Gastroesophageal sphincter (tissue), 4 donors: Measurements from ENCODE around the gene QPRT. TPM values are rescaled to one million over a fixed set of nuclear protein-coding genes. Genes with fewer than 3 reads are reported as not detected.
"Not testable (repeated sequence)": the region's sequence is repeated elsewhere in the genome, so short reads cannot be mapped to it uniquely, and the experiment has no call there.

Experiments
- ATAC-seq: fragments of 150-250 bp; one replicate; pipeline ENCODE4 v1.9.1; 2016; ENCODE audit warnings: mild to moderate bottlenecking, moderate library complexity
- H3K27ac ChIP-seq, 4 donors: fragments of 200-600 bp; sonication (generic) in 3 of 4; 1 replicate in 3 of 4; 2 replicates in 1 of 4; pipeline ENCODE4 v1.5.1; 2016 to 2019
- H3K27me3 ChIP-seq: fragments of 200-600 bp; sonication (generic); one replicate; pipeline ENCODE4 v1.5.1; 2019
- H3K36me3 ChIP-seq, 2 donors: fragments of 200-600 bp; sonication (generic); one replicate each; pipeline ENCODE4 v1.5.1; 2019; ENCODE audit warnings: control low read depth in 1 of 2
- H3K4me1 ChIP-seq, 3 donors: fragments of 200-600 bp; sonication (generic); 1 replicate in 2 of 3; 2 replicates in 1 of 3; pipeline ENCODE4 v1.5.1; 2016 to 2019; ENCODE audit warnings: control low read depth in 2 of 3
- H3K4me3 ChIP-seq, 2 donors: fragments of 200-600 bp; sonication (generic); one replicate each; pipeline ENCODE4 v1.5.1; 2019; ENCODE audit warnings: mild to moderate bottlenecking in 1 of 2, moderate library complexity in 1 of 2
- H3K9me3 ChIP-seq, 3 donors: fragments of 200-600 bp; sonication (generic); one replicate each; pipeline ENCODE4 v1.5.1; 2017 to 2019; ENCODE audit warnings: control low read depth in 2 of 3
- CTCF ChIP-seq, 4 experiments: fragments of 200-600 bp in 2 of 4; fragments of 450-650 bp in 2 of 4; sonication (generic) in 1 of 4; IDR thresholded peaks; one replicate each; pipeline ENCODE4 v1.5.1; 2017 to 2019; ENCODE audit warnings: antibody characterized with exemption in 4 of 4, mild to moderate bottlenecking in 2 of 4, moderate library complexity in 2 of 4
- EP300 ChIP-seq: sonication (generic); formaldehyde crosslinking; IDR thresholded peaks from one replicate; pipeline ENCODE4 v1.6.1; 2017; ENCODE audit warnings: antibody characterized with exemption, mild to moderate bottlenecking
- POLR2A ChIP-seq, 2 donors: fragments of 450-650 bp; IDR thresholded peaks; one replicate each; pipeline ENCODE4 v1.6.1; 2017; ENCODE audit warnings: antibody characterized with exemption in 2 of 2, mild to moderate bottlenecking in 2 of 2, moderate library complexity in 1 of 2
- POLR2AphosphoS5 ChIP-seq: sonication (generic); formaldehyde crosslinking; IDR thresholded peaks from one replicate; pipeline ENCODE4 v1.6.1; 2017; ENCODE audit warnings: antibody characterized with exemption
- WGBS, 2 donors: methylation state at CpG; one replicate each; pipeline ENCODE4 v1.1.5; 2018; ENCODE audit warnings: low coverage in 1 of 2; 5-methylcytosine and 5-hydroxymethylcytosine counted together
- total RNA-seq, 4 donors: library from RNA; depleted of rRNA; stranded (reverse); fragments of >200 nt; gene quantifications; one replicate each; pipeline ENCODE4 v1.1.0, GENCODE V29; 2016

The QPRT gene
- total RNA-seq, 4 donors from 2014 or later = 0.62 to 6.7 (median 4.3) TPM

- Histone ChIP-seq H3K4me3 (no peak overlapping the region), H3K27ac (no peak overlapping the region), H3K27me3 (peaks cover 26% of the 10 kb centered on the region), H3K36me3 (no peaks in the 10 kb centered on the region), H3K4me1 (no peaks in the 10 kb centered on the region), H3K9me3 (peaks cover 0 to 11% (median 0%) of the 10 kb centered on the region in 3 donors)
- no peak for ATAC-seq
- no peak for TF ChIP-seq POLR2AphosphoS5
- TF ChIP-seq EP300 = no peak
- TF ChIP-seq POLR2A (IDR thresholded peaks at IDR 0.05) = no peak
- WGBS, 2 donors = 18 to 71% methylated on average over 1 of the region's 1 CpG
Measured at GRCh38 chr16:29734786-29735185, 55.8 kb downstream of the QPRT start.

DNA sequence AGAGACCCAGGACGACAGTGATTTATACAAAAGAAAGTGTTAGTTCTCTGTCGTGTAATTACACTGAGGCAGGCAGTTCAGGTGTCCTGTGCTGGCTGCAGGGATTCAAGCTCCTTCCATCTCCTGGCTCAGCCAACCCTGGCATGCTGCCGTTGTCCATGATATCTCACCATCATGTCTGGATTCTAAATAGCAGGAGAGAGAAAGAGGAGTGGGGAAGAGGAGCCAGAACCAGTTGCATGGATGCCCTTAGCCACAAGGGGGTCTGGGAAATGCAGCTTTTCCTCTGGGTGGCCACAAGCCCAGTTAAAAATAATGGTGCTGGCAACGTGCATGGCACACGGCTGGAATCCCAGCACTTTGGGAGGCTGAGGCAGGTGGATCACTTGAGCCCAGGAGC, 57.1 kb downstream of the QPRT start:
- Histone ChIP-seq H3K27me3 (peaks cover 20% of the 10 kb centered on the region), H3K4me1 (no peaks in the 10 kb centered on the region), H3K27ac (no peak overlapping the region), H3K36me3 (no peaks in the 10 kb centered on the region), H3K4me3 (no peak overlapping the region), H3K9me3 (peaks cover 0 to 11% (median 0%) of the 10 kb centered on the region in 3 donors)
- no peak for TF ChIP-seq EP300
- TF ChIP-seq POLR2AphosphoS5 = no peak
- no peak for TF ChIP-seq POLR2A (IDR thresholded peaks at IDR 0.05)
- TF ChIP-seq CTCF (IDR thresholded peaks at IDR 0.05) = no peak
- no peak for ATAC-seq
- WGBS, 2 donors = 34 to 44% methylated on average over 3 to 5 of the region's 5 CpGs

DNA sequence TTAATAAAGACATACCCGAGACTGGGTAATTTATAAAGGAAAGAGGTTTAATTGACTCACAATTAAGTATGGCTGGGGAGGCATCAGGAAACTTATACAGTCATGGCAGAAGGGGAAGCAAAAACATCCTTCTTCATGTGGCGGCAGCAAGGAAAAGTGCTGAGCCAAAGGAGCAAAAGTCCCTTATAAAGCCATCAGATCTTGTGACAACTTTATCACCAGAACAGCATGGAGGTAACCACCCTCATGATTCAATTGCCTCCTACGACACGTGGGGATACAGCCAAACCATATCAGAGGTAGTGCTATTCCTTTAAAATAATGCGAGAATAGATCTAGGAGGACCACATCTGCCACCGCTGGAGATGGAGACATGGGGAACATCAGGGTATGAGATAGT, 57.8 kb downstream of the QPRT start:
- no peak overlapping the region for H3K27ac ChIP-seq
- ATAC-seq = no peak
- H3K9me3 ChIP-seq = peaks cover 0 to 11% (median 0%) of the 10 kb centered on the region in 3 donors
- no peaks in the 10 kb centered on the region for H3K36me3 ChIP-seq
- peaks cover 23% of the 10 kb centered on the region for H3K27me3 ChIP-seq
- 55 to 78% methylated on average over 5 to 6 of the region's 6 CpGs for WGBS, 2 donors
- H3K4me3 ChIP-seq = no peak overlapping the region
- no peaks in the 10 kb centered on the region for H3K4me1 ChIP-seq
- TF ChIP-seq EP300 (no peak), POLR2AphosphoS5 (no peak), CTCF (IDR thresholded peaks at IDR 0.05) (no peak), POLR2A (IDR thresholded peaks at IDR 0.05) (no peak)

GRCh38 chr16:29737713-29738112, 58.7 kb downstream of the QPRT start:
- Histone ChIP-seq H3K27ac (no peak overlapping the region), H3K27me3 (peaks cover 31% of the 10 kb centered on the region), H3K36me3 (no peaks in the 10 kb centered on the region), H3K9me3 (peaks cover 0 to 11% (median 0%) of the 10 kb centered on the region in 3 donors), H3K4me3 (no peak overlapping the region), H3K4me1 (no peaks in the 10 kb centered on the region)
- TF ChIP-seq POLR2AphosphoS5 (no peak), CTCF (IDR thresholded peaks at IDR 0.05) (no peak), EP300 (no peak), POLR2A (IDR thresholded peaks at IDR 0.05) (no peak)
- no peak for ATAC-seq
- 45 to 69% methylated on average over 2 to 5 of the region's 5 CpGs for WGBS, 2 donors

DNA sequence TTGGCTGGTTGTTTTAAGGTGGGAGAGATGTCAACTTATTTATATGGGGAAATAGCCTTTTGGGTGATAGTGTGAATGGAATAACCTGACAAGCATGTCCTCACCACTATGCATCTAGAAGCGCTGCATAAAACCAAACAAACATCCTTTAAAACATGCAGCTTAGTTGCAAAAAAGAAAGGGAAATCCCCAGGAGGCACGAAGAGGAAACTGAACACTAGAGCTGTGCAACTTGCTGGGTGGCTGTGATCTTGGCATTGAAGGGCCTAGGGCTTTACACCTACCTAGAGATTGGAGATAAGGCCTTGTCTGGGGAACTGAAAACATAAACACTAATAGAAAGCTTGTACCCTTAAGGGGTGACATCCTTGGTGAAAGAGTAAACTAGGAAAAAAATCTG, 59.5 kb downstream of the QPRT start:
- H3K4me3 ChIP-seq = no peak overlapping the region
- H3K9me3 ChIP-seq = peaks cover 0 to 11% (median 0%) of the 10 kb centered on the region in 3 donors
- H3K4me1 ChIP-seq = no peaks in the 10 kb centered on the region
- H3K36me3 ChIP-seq = no peaks in the 10 kb centered on the region
- no peak for ATAC-seq
- WGBS, 2 donors = 62 to 72% methylated on average over 2 of the region's 2 CpGs
- no peak for TF ChIP-seq POLR2A (IDR thresholded peaks at IDR 0.05)
- no peak for TF ChIP-seq POLR2AphosphoS5
- no peak for TF ChIP-seq CTCF (IDR thresholded peaks at IDR 0.05)
- no peak for TF ChIP-seq EP300
- no peak overlapping the region for H3K27ac ChIP-seq
- H3K27me3 ChIP-seq = peaks cover 28% of the 10 kb centered on the region

DNA sequence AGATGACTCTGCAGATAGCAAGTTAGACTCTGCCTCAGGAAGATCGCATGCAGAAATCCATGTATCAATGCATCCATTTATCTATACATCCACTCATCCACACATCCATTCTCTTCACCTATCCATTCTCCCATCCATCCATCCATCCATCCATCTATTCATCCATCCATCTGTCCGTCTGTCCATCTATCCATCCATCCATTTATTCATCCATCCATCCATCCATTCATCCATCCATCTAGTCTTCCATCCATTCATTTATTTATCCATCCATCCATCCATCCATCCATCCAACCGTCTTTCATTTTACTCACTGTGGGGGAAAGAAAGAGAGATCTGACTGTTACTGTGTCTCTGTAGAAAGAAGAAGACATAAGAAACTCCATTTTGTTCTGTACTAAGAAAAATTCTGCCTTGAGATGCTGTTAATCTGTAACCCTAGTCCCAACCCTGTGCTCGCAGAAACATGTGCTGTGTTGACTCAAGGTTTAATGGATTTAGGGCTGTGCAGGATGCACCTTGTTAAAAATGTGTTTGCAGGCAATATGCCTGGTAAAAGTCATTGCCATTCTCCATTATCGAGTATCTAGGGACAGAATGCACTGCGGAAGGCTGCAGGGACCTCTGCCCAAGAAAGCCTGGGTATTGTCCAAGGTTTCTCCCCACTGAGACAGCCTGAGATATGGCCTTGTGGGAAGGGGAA, 61.1 kb downstream of the QPRT start:
- H3K36me3 ChIP-seq, H3K4me1 ChIP-seq, H3K4me3 ChIP-seq, H3K27ac ChIP-seq, ATAC-seq: not testable (repeated sequence)
- Histone ChIP-seq H3K27me3 (peaks cover 28% of the 10 kb centered on the region), H3K9me3 (peaks cover 0 to 11% (median 0%) of the 10 kb centered on the region in 3 donors)
- 69 to 82% methylated on average over 2 to 5 of the region's 6 CpGs for WGBS, 2 donors

GRCh38 chr16:29740630-29741015, 61.6 kb downstream of the QPRT start:
- H3K4me1 ChIP-seq, H3K4me3 ChIP-seq, ATAC-seq, H3K27ac ChIP-seq, H3K36me3 ChIP-seq: not testable (repeated sequence)
- H3K27me3 ChIP-seq = peaks cover 23% of the 10 kb centered on the region
- WGBS, 2 donors = 23 to 49% methylated on average over 8 to 10 of the region's 11 CpGs
- H3K9me3 ChIP-seq = peaks cover 0 to 11% (median 0%) of the 10 kb centered on the region in 3 donors
